Thyroid gland (tissue), 4 donors: ENCODE measurements around the gene BNIP3. TPM values are rescaled to one million over a fixed set of nuclear protein-coding genes. Genes with fewer than 3 reads are reported as not detected.

Source experiments
- total RNA-seq, 4 donors: library from RNA; depleted of rRNA; stranded (reverse); fragments of >200 nt; gene quantifications; one replicate each; pipeline ENCODE4 v1.2.3, GENCODE V29; 2016

The BNIP3 gene
- total RNA-seq, 4 donors from 2014 or later, result 54.4 to 124 (median 90.2) TPM

Other genes starting within 250 kb of the BNIP3 start
- gene PPP2R2D, start 80.9 kb downstream of the BNIP3 start, total RNA-seq, result 10 to 100 TPM; 32.3 to 38.7 (median 33.9) TPM
- gene JAKMIP3, start 84.0 kb upstream of the BNIP3 start, total RNA-seq, result 1 to 10 TPM; 1.1 to 3.0 (median 1.6) TPM
- 1 to 10 TPM in 1 of 4 donors, under 1 TPM in 3; 0.54 to 1.5 (median 0.81) TPM for gene DPYSL4, start 205.0 kb upstream of the BNIP3 start, total RNA-seq